GM23338 (cell line): ENCODE data around the gene MRPL18. TPM values are rescaled to one million over a fixed set of nuclear protein-coding genes. Genes with fewer than 3 reads are reported as not detected.

ENCODE experiments used
- ATAC-seq: fragments of 200-7000 bp; cut with Tn5 transposase; 3 replicates; pipeline ENCODE4 v1.9.1; 2020
- DNase-seq: peaks from one replicate; pipeline ENCODE4 v3.0.0-alpha.2; 2015; ENCODE audit warnings: low spot score
- H2AFZ ChIP-seq: fragments of 200-600 bp; sonication (generic); 2 replicates; pipeline ENCODE4 v1.8.0; 2016; ENCODE audit warnings: antibody characterized with exemption, mild to moderate bottlenecking, moderate library complexity
- H3F3A ChIP-seq: fragments of 200-600 bp; sonication (generic); replicated peaks from 2 replicates; pipeline ENCODE4 v1.8.0; 2017; ENCODE audit warnings: antibody characterized with exemption, mixed run types, low read depth
- H3K27ac ChIP-seq: fragments of 200-600 bp; sonication (generic); 2 replicates; pipeline ENCODE4 v1.6.1; 2016; ENCODE audit warnings: low read depth
- H3K27me3 ChIP-seq: fragments of 200-600 bp; sonication (generic); 2 replicates; pipeline ENCODE4 v1.8.0; 2016; ENCODE audit warnings: mild to moderate bottlenecking, mixed run types, moderate library complexity; ENCODE audit not compliant: insufficient read depth
- H3K36me3 ChIP-seq: fragments of 200-600 bp; sonication (generic); 2 replicates; pipeline ENCODE4 v1.8.0; 2016; ENCODE audit warnings: mild to moderate bottlenecking; ENCODE audit not compliant: insufficient read depth
- H3K4me1 ChIP-seq: fragments of 200-600 bp; sonication (generic); 2 replicates; pipeline ENCODE4 v1.8.0; 2016; ENCODE audit warnings: mild to moderate bottlenecking, moderate library complexity; ENCODE audit not compliant: insufficient read depth
- H3K4me2 ChIP-seq: fragments of 200-600 bp; sonication (generic); 2 replicates; pipeline ENCODE4 v1.7.1; 2017; ENCODE audit warnings: mixed run types
- H3K4me3 ChIP-seq: fragments of 200-600 bp; sonication (generic); 2 replicates; pipeline ENCODE4 v1.6.1; 2016; ENCODE audit warnings: mixed run types
- H3K79me2 ChIP-seq: fragments of 200-600 bp; sonication (generic); replicated peaks from 2 replicates; pipeline ENCODE4 v1.8.0; 2017; ENCODE audit warnings: mild to moderate bottlenecking; ENCODE audit not compliant: insufficient read depth
- H3K9me2 ChIP-seq: fragments of 200-600 bp; sonication (generic); 2 replicates; pipeline ENCODE4 v1.8.0; 2017; ENCODE audit not compliant: insufficient read depth
- H4K20me1 ChIP-seq: fragments of 200-600 bp; sonication (generic); replicated peaks from 2 replicates; pipeline ENCODE4 v1.8.0; 2017; ENCODE audit warnings: mild to moderate bottlenecking; ENCODE audit not compliant: insufficient read depth
- H3K27ac Mint-ChIP-seq: 2 replicates; pipeline ENCODE4 v1.8.0; 2020; ENCODE audit warnings: inconsistent platforms, mild to moderate bottlenecking, moderate library complexity, mixed read lengths
- H3K27me3 Mint-ChIP-seq: 3 replicates; pipeline ENCODE4 v1.8.0; 2022; ENCODE audit warnings: low read depth, mild to moderate bottlenecking, moderate library complexity, mixed read lengths, inconsistent platforms; ENCODE audit not compliant: insufficient read depth, poor library complexity
- H3K36me3 Mint-ChIP-seq: 3 replicates; pipeline ENCODE4 v1.8.0; 2021; ENCODE audit warnings: low read depth, mild to moderate bottlenecking, inconsistent platforms, moderate library complexity, mixed read lengths
- H3K4me1 Mint-ChIP-seq: 3 replicates; pipeline ENCODE4 v1.8.0; 2020; ENCODE audit warnings: mild to moderate bottlenecking, inconsistent platforms, mixed read lengths
- H3K4me3 Mint-ChIP-seq: 3 replicates; pipeline ENCODE4 v1.8.0; 2021; ENCODE audit warnings: moderate library complexity, mild to moderate bottlenecking, inconsistent platforms, mixed read lengths
- H3K9me3 Mint-ChIP-seq: 3 replicates; pipeline ENCODE4 v1.8.0; 2020; ENCODE audit warnings: moderate library complexity, mild to moderate bottlenecking, inconsistent platforms, mixed read lengths
- POLR2AphosphoS5 ChIP-seq: IDR thresholded peaks from 2 replicates; pipeline ENCODE4 v1.6.1; 2016; ENCODE audit warnings: antibody characterized with exemption, low read depth
- ZNF331 ChIP-seq: fragments of 250-450 bp; sonication (Bioruptor Pico); IDR thresholded peaks from 2 replicates; pipeline ENCODE4 v1.5.0; 2020; ENCODE audit warnings: low read depth, mild to moderate bottlenecking, moderate library complexity
- polyA plus RNA-seq: library from polyadenylated mRNA; unstranded; fragments of >200 nt; fragmentation: Nextera tagmentation; extraction: Ambion mirVana; gene quantifications from 2 replicates; pipeline ENCODE4 v1.2.1, GENCODE V29; 2016
- total RNA-seq: library from RNA; depleted of rRNA; stranded (reverse); fragments of >200 nt; shearing (Covaris generic); gene quantifications from 2 replicates; pipeline ENCODE4 v1.2.3, GENCODE V29; 2014
- TF ChIP-seq, protein P1 (sequence below): fragments of 250-450 bp; sonication (Bioruptor Pico); IDR thresholded peaks from 2 replicates; pipeline ENCODE4 v1.5.0; 2020; ENCODE audit warnings: mild to moderate bottlenecking, moderate library complexity

Gene MRPL18
- total and polyA plus RNA-seq, 2 experiments from 2014 or later, result 91.4 to 228 TPM

DNA sequence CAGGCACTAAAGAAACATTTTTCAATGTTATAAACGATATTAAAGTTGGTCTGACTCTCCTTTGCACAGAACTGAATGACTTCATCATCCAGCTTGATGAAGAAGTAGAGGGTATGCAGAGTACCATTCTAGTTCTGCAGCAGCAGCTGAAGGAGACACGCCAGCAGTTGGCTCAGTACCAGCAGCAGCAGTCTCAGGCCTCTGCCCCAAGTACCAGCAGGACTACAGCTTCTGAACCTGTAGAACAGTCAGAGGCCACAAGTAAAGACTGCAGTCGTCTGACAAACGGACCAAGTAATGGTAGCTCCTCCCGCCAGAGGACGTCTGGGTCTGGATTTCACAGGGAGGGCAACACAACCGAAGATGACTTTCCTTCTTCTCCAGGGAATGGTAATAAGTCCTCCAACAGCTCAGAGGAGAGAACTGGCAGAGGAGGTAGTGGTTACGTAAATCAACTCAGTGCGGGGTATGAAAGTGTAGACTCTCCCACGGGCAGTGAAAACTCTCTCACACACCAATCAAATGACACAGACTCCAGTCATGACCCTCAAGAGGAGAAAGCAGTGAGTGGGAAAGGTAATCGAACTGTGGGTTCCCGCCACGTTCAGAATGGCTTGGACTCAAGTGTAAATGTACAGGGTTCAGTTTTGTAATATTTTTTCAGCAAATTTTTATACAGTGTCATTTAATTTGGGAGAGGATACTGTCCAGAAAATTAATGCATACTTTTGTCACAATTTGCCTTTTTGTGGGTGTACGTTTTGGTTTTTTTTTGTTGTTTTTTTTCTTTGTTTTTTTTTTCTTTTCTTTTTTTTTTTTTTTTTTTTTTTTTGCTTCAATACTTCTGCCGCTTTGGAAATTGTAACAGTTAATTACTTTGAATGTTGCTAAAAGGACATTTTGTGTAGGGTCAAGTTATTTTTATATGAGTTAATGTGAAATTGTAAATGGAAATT lies 35.0 kb upstream of the MRPL18 start:
- Mint-ChIP-seq H3K4me3 (no peak overlapping the region), H3K36me3 (peaks cover 81% of the 10 kb centered on the region), H3K9me3 (no peaks in the 10 kb centered on the region), H3K4me1 (peaks cover 17% of the 10 kb centered on the region), H3K27me3 (no peaks in the 10 kb centered on the region), H3K27ac (no peak overlapping the region)
- H3K4me1 ChIP-seq, result peaks cover 9% of the 10 kb centered on the region
- H3K4me3 ChIP-seq, result no peak overlapping the region
- H3K4me2 ChIP-seq, result no peak overlapping the region
- no peak overlapping the region for H2AFZ ChIP-seq
- H4K20me1 ChIP-seq, result 0 out of 2 replicates have a peak, but pooled peaks cover 4% of the 10 kb centered on the region
- H3K27me3 ChIP-seq, result no peaks in the 10 kb centered on the region
- no peak for TF ChIP-seq ZNF331 (CRISPR knock-in tag)
- peaks cover 52% of the 10 kb centered on the region; the same call in 1 of the 2 replicates for H3K36me3 ChIP-seq
- peaks cover 16% of the 10 kb centered on the region; the same call in 1 of the 2 replicates for H3K79me2 ChIP-seq
- 0 out of 2 replicates have a peak overlapping the region, but pooled peaks have one; percentile 17 for H3K27ac ChIP-seq
- ATAC-seq (no peak), DNase-seq (no peak)
- peaks cover 7% of the 10 kb centered on the region; the same call in 1 of the 2 replicates for H3F3A ChIP-seq
- no peaks in the 10 kb centered on the region for H3K9me2 ChIP-seq

GRCh38 chr6:159756508-159756907 lies 33.8 kb upstream of the MRPL18 start:
- H3K79me2 ChIP-seq, result 0 out of 2 replicates have a peak, but pooled peaks cover 11% of the 10 kb centered on the region

More at GRCh38 chr6:159756508-159756907, 33.8 kb upstream of the MRPL18 start:
- Histone ChIP-seq H3K9me2 (no peaks in the 10 kb centered on the region), H3K27me3 (no peaks in the 10 kb centered on the region), H3K27ac (no peak overlapping the region), H3K4me2 (no peak overlapping the region), H3F3A (peaks cover 7% of the 10 kb centered on the region; the same call in 1 of the 2 replicates), H3K4me3 (no peak overlapping the region), H4K20me1 (0 out of 2 replicates have a peak, but pooled peaks cover 4% of the 10 kb centered on the region), H3K4me1 (peaks cover 11% of the 10 kb centered on the region), H2AFZ (no peak overlapping the region), H3K36me3 (peaks cover 42% of the 10 kb centered on the region; the same call in 1 of the 2 replicates)
- DNase-seq (no peak), ATAC-seq (no peak)
- peaks cover 28% of the 10 kb centered on the region for H3K4me1 Mint-ChIP-seq
- no peak overlapping the region for H3K4me3 Mint-ChIP-seq
- H3K9me3 Mint-ChIP-seq, result no peaks in the 10 kb centered on the region; the same call in 2 of the 3 replicates
- H3K27ac Mint-ChIP-seq, result no peak overlapping the region
- H3K36me3 Mint-ChIP-seq, result peaks cover 71% of the 10 kb centered on the region
- TF ChIP-seq, protein P1, sequence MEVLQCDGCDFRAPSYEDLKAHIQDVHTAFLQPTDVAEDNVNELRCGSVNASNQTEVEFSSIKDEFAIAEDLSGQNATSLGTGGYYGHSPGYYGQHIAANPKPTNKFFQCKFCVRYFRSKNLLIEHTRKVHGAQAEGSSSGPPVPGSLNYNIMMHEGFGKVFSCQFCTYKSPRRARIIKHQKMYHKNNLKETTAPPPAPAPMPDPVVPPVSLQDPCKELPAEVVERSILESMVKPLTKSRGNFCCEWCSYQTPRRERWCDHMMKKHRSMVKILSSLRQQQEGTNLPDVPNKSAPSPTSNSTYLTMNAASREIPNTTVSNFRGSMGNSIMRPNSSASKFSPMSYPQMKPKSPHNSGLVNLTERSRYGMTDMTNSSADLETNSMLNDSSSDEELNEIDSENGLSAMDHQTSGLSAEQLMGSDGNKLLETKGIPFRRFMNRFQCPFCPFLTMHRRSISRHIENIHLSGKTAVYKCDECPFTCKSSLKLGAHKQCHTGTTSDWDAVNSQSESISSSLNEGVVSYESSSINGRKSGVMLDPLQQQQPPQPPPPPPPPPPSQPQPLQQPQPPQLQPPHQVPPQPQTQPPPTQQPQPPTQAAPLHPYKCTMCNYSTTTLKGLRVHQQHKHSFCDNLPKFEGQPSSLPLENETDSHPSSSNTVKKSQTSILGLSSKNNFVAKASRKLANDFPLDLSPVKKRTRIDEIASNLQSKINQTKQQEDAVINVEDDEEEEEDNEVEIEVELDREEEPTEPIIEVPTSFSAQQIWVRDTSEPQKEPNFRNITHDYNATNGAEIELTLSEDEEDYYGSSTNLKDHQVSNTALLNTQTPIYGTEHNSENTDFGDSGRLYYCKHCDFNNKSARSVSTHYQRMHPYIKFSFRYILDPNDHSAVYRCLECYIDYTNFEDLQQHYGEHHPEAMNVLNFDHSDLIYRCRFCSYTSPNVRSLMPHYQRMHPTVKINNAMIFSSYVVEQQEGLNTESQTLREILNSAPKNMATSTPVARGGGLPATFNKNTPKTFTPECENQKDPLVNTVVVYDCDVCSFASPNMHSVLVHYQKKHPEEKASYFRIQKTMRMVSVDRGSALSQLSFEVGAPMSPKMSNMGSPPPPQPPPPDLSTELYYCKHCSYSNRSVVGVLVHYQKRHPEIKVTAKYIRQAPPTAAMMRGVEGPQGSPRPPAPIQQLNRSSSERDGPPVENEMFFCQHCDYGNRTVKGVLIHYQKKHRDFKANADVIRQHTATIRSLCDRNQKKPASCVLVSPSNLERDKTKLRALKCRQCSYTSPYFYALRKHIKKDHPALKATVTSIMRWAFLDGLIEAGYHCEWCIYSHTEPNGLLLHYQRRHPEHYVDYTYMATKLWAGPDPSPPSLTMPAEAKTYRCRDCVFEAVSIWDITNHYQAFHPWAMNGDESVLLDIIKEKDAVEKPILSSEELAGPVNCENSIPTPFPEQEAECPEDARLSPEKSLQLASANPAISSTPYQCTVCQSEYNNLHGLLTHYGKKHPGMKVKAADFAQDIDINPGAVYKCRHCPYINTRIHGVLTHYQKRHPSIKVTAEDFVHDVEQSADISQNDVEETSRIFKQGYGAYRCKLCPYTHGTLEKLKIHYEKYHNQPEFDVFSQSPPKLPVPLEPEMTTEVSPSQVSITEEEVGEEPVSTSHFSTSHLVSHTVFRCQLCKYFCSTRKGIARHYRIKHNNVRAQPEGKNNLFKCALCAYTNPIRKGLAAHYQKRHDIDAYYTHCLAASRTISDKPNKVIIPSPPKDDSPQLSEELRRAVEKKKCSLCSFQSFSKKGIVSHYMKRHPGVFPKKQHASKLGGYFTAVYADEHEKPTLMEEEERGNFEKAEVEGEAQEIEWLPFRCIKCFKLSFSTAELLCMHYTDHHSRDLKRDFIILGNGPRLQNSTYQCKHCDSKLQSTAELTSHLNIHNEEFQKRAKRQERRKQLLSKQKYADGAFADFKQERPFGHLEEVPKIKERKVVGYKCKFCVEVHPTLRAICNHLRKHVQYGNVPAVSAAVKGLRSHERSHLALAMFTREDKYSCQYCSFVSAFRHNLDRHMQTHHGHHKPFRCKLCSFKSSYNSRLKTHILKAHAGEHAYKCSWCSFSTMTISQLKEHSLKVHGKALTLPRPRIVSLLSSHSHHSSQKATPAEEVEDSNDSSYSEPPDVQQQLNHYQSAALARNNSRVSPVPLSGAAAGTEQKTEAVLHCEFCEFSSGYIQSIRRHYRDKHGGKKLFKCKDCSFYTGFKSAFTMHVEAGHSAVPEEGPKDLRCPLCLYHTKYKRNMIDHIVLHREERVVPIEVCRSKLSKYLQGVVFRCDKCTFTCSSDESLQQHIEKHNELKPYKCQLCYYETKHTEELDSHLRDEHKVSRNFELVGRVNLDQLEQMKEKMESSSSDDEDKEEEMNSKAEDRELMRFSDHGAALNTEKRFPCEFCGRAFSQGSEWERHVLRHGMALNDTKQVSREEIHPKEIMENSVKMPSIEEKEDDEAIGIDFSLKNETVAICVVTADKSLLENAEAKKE (CRISPR knock-in tag), result no peak
- 0 out of 2 replicates have a peak, but pooled peaks have one; percentile 11 for TF ChIP-seq POLR2AphosphoS5
- H3K27me3 Mint-ChIP-seq, result peaks cover 9% of the 10 kb centered on the region
